CD4-positive, alpha-beta T cell (primary cell): ENCODE data around the gene COA7. TPM values are rescaled to one million over a fixed set of nuclear protein-coding genes. Genes with fewer than 3 reads are reported as not detected.
"Not testable (repeated sequence)": the region's sequence is repeated elsewhere in the genome, so short reads cannot be mapped to it uniquely, and the experiment has no call there.

Source experiments
- ATAC-seq: fragments of 200-7000 bp; cut with Tn5 transposase; one replicate; pipeline ENCODE4 v1.10.0; 2022; ENCODE audit warnings: mild to moderate bottlenecking; ENCODE audit not compliant: poor library complexity
- CTCF ChIA-PET: fragments of 350-600 bp; sonication (Branson Sonifier 250); formaldehyde crosslinking; loops from one replicate; lab custom pipeline; 2021; ENCODE audit warnings: antibody characterized with exemption, inconsistent platforms; lab: Charles Lee
- POLR2A ChIA-PET: fragments of 350-600 bp; sonication (Branson Sonifier 250); formaldehyde crosslinking; loops from one replicate; lab custom pipeline; 2021; ENCODE audit warnings: antibody characterized with exemption, inconsistent platforms; lab: Charles Lee
- DNase-seq, 14 experiments: peaks; one replicate each; pipeline ENCODE4 v3.0.0-alpha.2; 2013 to 2020; ENCODE audit warnings: mixed read lengths in 2 of 14
- H3K27ac ChIP-seq, 2 donors: one replicate each; pipeline versions ENCODE4 v1.5.1 to v1.7.0; 2013; ENCODE audit warnings: low read length in 2 of 2, low read depth in 1 of 2, mild to moderate bottlenecking in 1 of 2
- H3K27me3 ChIP-seq, 2 experiments: 1 replicate in 1 of 2; 2 replicates in 1 of 2; pipeline versions ENCODE4 v1.6.1 to v1.7.0; 2013; ENCODE audit warnings: low read length in 2 of 2, control low read depth in 1 of 2, mild to moderate bottlenecking in 1 of 2, moderate library complexity in 1 of 2; ENCODE audit not compliant: insufficient read depth in 2 of 2, control insufficient read depth in 1 of 2
- H3K36me3 ChIP-seq: one replicate; pipeline ENCODE4 v1.6.1; 2013; ENCODE audit warnings: low read length, control low read depth; ENCODE audit not compliant: insufficient read depth
- H3K4me1 ChIP-seq: one replicate; pipeline ENCODE4 v1.6.1; 2013; ENCODE audit warnings: low read length, control low read depth; ENCODE audit not compliant: insufficient read depth
- H3K4me3 ChIP-seq: one replicate; pipeline ENCODE4 v1.5.1; 2013; ENCODE audit warnings: mild to moderate bottlenecking, low read length, moderate library complexity
- H3K9me3 ChIP-seq, 2 experiments: 1 replicate in 1 of 2; 2 replicates in 1 of 2; pipeline versions ENCODE4 v1.6.1 to v1.7.0; 2013; ENCODE audit warnings: low read length in 2 of 2, mild to moderate bottlenecking in 2 of 2, control low read depth in 1 of 2, moderate library complexity in 1 of 2; ENCODE audit not compliant: control insufficient read depth in 1 of 2, insufficient read depth in 1 of 2
- H3K27ac Mint-ChIP-seq: one replicate; pipeline ENCODE4 v1.8.0; 2020; ENCODE audit warnings: mixed read lengths
- H3K27me3 Mint-ChIP-seq: one replicate; pipeline ENCODE4 v1.8.0; 2021; ENCODE audit warnings: mixed read lengths
- H3K36me3 Mint-ChIP-seq: one replicate; pipeline ENCODE4 v1.8.0; 2021; ENCODE audit warnings: low read depth, mixed read lengths
- H3K4me1 Mint-ChIP-seq: one replicate; pipeline ENCODE4 v1.8.0; 2021; ENCODE audit warnings: low read depth, mixed read lengths
- H3K4me3 Mint-ChIP-seq: one replicate; pipeline ENCODE4 v1.8.0; 2020; ENCODE audit warnings: mild to moderate bottlenecking, mixed read lengths
- H3K9me3 Mint-ChIP-seq: one replicate; pipeline ENCODE4 v1.8.0; 2020; ENCODE audit warnings: mixed read lengths
- intact Hi-C, 2 experiments: fragments of 100-400 bp; cut with DNase I in 1 of 2; cut with micrococcal nuclease in 1 of 2; formaldehyde crosslinking; loops; one replicate each; pipeline versions ENCODE4 v1.15.1 to v1.9.0; 2023 to 2025; cut with DNase I, micrococcal nuclease
- total RNA-seq, 174 experiments: library from RNA in 2 of 174; stranded (reverse) in 2 of 174; gene quantifications; one replicate each; pipeline ENCODE4 v1.2.3 and lab custom pipeline; 2021 to 2026
- TF ChIP-seq, protein P1 (sequence below): fragments of 200-600 bp; IDR thresholded peaks from one replicate; pipeline ENCODE4 v1.8.0; 2022; ENCODE audit warnings: antibody characterized with exemption, mild to moderate bottlenecking

COA7 gene
- total RNA-seq, 2 experiments from 2014 or later = 0.99 to 1.1 TPM

DNA sequence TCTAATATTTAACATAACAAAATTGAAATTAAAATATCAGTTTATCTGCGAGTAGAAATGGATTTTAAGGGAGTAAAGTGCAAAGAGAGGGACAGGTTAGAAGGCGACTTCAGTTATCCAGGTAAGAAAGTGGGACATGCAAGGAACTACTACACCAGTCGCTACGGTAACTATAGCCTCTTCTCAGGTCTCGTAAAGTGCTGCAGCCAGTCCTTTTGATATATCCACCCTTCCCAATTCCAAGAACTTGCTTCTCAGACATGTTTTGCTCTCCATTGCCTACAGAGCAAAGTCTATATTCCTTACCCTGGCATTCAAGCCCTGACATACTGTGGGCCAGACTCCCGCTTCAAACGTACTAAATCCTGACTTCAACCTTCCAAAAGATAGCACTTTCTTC, 2.5 kb downstream of the COA7 start:
- Mint-ChIP-seq H3K36me3 (peaks cover 19% of the 10 kb centered on the region), H3K27ac (no peak overlapping the region), H3K27me3 (no peaks in the 10 kb centered on the region), H3K9me3 (no peaks in the 10 kb centered on the region), H3K4me1 (peaks cover 13% of the 10 kb centered on the region), H3K4me3 (peak overlapping the region; percentile 50)
- no peak for ATAC-seq
- intact Hi-C loops = no loop called here
- ChIA-PET CTCF (interaction anchor here (0.6 kb wide), 1 partner anchor 45 kb away, joined by 3 read pairs; no protein-coding TSS in a partner anchor), POLR2A (no interaction called here)
- no peaks in the 10 kb centered on the region for H3K27me3 ChIP-seq
- peaks cover 17% of the 10 kb centered on the region for H3K4me1 ChIP-seq
- no peak overlapping the region for H3K27ac ChIP-seq
- TF ChIP-seq, protein P1, sequence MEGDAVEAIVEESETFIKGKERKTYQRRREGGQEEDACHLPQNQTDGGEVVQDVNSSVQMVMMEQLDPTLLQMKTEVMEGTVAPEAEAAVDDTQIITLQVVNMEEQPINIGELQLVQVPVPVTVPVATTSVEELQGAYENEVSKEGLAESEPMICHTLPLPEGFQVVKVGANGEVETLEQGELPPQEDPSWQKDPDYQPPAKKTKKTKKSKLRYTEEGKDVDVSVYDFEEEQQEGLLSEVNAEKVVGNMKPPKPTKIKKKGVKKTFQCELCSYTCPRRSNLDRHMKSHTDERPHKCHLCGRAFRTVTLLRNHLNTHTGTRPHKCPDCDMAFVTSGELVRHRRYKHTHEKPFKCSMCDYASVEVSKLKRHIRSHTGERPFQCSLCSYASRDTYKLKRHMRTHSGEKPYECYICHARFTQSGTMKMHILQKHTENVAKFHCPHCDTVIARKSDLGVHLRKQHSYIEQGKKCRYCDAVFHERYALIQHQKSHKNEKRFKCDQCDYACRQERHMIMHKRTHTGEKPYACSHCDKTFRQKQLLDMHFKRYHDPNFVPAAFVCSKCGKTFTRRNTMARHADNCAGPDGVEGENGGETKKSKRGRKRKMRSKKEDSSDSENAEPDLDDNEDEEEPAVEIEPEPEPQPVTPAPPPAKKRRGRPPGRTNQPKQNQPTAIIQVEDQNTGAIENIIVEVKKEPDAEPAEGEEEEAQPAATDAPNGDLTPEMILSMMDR = no peak
- no peaks in the 10 kb centered on the region for H3K9me3 ChIP-seq
- H3K36me3 ChIP-seq = peaks cover 15% of the 10 kb centered on the region
- no peak overlapping the region for H3K4me3 ChIP-seq
- no peak for DNase-seq

DNA sequence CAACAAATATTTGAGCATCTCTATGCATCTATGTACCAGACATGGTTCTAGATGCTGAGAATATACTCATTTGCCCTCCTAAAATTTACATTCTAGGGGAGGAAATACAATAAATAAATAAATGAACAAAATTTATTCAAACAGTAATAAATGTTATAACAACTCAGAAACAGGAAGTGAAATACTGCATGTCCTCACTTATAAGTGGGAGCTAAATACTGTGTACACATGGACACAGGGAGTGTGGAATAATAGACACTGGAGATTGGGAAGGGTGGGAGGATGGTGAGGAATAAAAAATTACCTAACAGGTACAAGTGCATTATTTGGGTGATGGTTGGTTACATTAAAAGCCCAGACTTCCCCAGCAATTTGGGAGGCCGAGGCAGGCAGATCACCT, 4.3 kb downstream of the COA7 start:
- ChIA-PET CTCF (interaction anchor here (0.7 kb wide), 1 partner anchor 808 kb away, joined by 3 read pairs; no protein-coding TSS in a partner anchor), POLR2A (interaction anchor here (1.0 kb wide), 1 partner anchor 9 kb away, joined by 3 read pairs; no protein-coding TSS in a partner anchor)
- Histone ChIP-seq H3K27me3 (no peaks in the 10 kb centered on the region), H3K27ac (no peak overlapping the region), H3K9me3 (no peaks in the 10 kb centered on the region), H3K36me3 (peaks cover 17% of the 10 kb centered on the region), H3K4me3 (no peak overlapping the region), H3K4me1 (peaks cover 17% of the 10 kb centered on the region)
- no peaks in the 10 kb centered on the region for H3K9me3 Mint-ChIP-seq
- H3K27ac Mint-ChIP-seq = no peak overlapping the region
- no peak for ATAC-seq
- TF ChIP-seq, protein P1 = no peak
- no peaks in the 10 kb centered on the region for H3K27me3 Mint-ChIP-seq
- H3K36me3 Mint-ChIP-seq = peaks cover 19% of the 10 kb centered on the region
- no peak overlapping the region for H3K4me3 Mint-ChIP-seq
- peaks cover 12% of the 10 kb centered on the region for H3K4me1 Mint-ChIP-seq
- intact Hi-C loops = no loop called here
- no peak for DNase-seq

DNA sequence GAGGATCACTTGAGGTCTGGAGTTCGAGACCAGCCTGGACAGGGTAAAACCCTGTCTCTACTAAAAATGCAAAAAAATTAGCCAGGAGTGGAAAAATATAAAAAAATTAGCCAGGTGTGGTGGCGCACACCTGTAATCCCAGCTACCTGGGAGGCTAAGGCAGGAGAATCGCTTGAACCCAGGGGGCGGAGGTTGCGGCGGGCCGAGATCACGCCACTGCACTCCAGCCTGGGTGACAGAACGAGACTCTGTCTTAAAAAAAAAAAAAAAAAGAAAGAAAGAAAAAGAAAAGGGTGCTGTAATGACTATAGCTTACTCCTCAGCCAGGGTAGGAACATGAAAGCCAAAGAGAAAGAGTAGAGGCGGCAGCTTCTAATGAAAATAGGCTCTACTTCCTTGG, 4.8 kb downstream of the COA7 start:
- DNase-seq, H3K27ac ChIP-seq, ATAC-seq, H3K27me3 Mint-ChIP-seq, POLR2A ChIA-PET, H3K4me3 ChIP-seq, H3K9me3 ChIP-seq, intact Hi-C loops, H3K4me3 Mint-ChIP-seq, H3K9me3 Mint-ChIP-seq, H3K4me1 Mint-ChIP-seq, H3K27me3 ChIP-seq, H3K27ac Mint-ChIP-seq: not testable (repeated sequence)
- peaks cover 17% of the 10 kb centered on the region for H3K36me3 ChIP-seq
- H3K36me3 Mint-ChIP-seq = peaks cover 17% of the 10 kb centered on the region
- CTCF ChIA-PET = interaction anchor here (0.7 kb wide), 1 partner anchor 807 kb away, joined by 3 read pairs; no protein-coding TSS in a partner anchor
- H3K4me1 ChIP-seq = peaks cover 13% of the 10 kb centered on the region

DNA sequence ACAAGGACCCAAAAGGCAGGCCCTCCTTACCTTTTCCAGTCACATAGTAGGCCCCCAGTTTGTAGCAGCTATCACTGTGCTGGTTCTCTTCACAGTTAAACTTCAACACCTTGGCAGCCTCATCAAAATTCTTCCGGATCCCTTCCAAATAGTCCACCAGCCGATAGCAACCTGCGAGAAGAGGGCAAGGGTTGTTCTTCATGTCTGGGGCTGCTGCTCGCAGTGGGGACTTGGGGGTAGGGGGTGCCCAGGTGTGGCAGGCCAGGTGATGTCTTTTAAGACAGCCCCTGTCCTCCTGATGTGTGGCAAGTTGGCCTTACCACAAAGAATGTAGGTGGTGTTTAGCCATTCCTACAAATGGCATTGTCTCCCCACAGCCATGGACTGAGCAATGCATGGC, 5.5 kb downstream of the COA7 start:
- Histone ChIP-seq H3K36me3 (peaks cover 21% of the 10 kb centered on the region), H3K4me3 (no peak overlapping the region), H3K9me3 (no peaks in the 10 kb centered on the region), H3K27ac (no peak overlapping the region), H3K4me1 (peaks cover 8% of the 10 kb centered on the region), H3K27me3 (no peaks in the 10 kb centered on the region)
- no peak overlapping the region for H3K27ac Mint-ChIP-seq
- no peaks in the 10 kb centered on the region for H3K9me3 Mint-ChIP-seq
- ChIA-PET CTCF (no interaction called here), POLR2A (interaction anchor here (0.6 kb wide), 1 partner anchor 11 kb away, joined by 3 read pairs; no protein-coding TSS in a partner anchor)
- H3K27me3 Mint-ChIP-seq = no peaks in the 10 kb centered on the region
- TF ChIP-seq, protein P1 = no peak
- intact Hi-C loops = no loop called here
- H3K4me3 Mint-ChIP-seq = no peak overlapping the region
- no peak for DNase-seq
- H3K36me3 Mint-ChIP-seq = peaks cover 14% of the 10 kb centered on the region
- ATAC-seq = no peak
- H3K4me1 Mint-ChIP-seq = peaks cover 6% of the 10 kb centered on the region
